CD14-positive monocyte (primary cell): ENCODE measurements around the gene MAPK13. TPM values are rescaled to one million over a fixed set of nuclear protein-coding genes. Genes with fewer than 3 reads are reported as not detected.

Experiments
- DNase-seq, 3 donors: peaks; one replicate each; pipeline ENCODE4 v3.0.0-alpha.2; 2011 to 2022
- H2AFZ ChIP-seq: 2 replicates; pipeline ENCODE4 v1.6.0; 2012; ENCODE audit warnings: mild to moderate bottlenecking, low read depth, low read length, inconsistent platforms; ENCODE audit not compliant: insufficient read depth, poor library complexity, severe bottlenecking
- H3K27ac ChIP-seq, 2 donors: 1 replicate in 1 of 2; 2 replicates in 1 of 2; pipeline ENCODE4 v1.5.1; 2012 to 2013; ENCODE audit warnings: low read length in 2 of 2, control low read depth in 1 of 2, inconsistent platforms in 1 of 2, low read depth in 1 of 2, mild to moderate bottlenecking in 1 of 2
- H3K27me3 ChIP-seq, 2 donors: one replicate each; pipeline versions ENCODE4 v1.6.0 to v1.6.1; 2011 to 2013; ENCODE audit warnings: low read length in 2 of 2; ENCODE audit not compliant: control insufficient read depth in 2 of 2, insufficient read depth in 2 of 2
- H3K36me3 ChIP-seq, 2 donors: replicated peaks in 1 of 2; 1 replicate in 1 of 2; 2 replicates in 1 of 2; pipeline versions ENCODE4 v1.5.1 to v1.6.1; 2012 to 2013; ENCODE audit warnings: low read length in 2 of 2, control low read depth in 1 of 2, inconsistent platforms in 1 of 2, mild to moderate bottlenecking in 1 of 2; ENCODE audit not compliant: insufficient read depth in 2 of 2, control insufficient read depth in 1 of 2
- H3K4me1 ChIP-seq, 2 donors: 1 replicate in 1 of 2; 2 replicates in 1 of 2; pipeline versions ENCODE4 v1.5.1 to v1.6.1; 2012 to 2013; ENCODE audit warnings: low read length in 2 of 2, control low read depth in 1 of 2, inconsistent platforms in 1 of 2, mild to moderate bottlenecking in 1 of 2, moderate library complexity in 1 of 2; ENCODE audit not compliant: insufficient read depth in 2 of 2, control insufficient read depth in 1 of 2
- H3K4me2 ChIP-seq: replicated peaks from 2 replicates; pipeline ENCODE3; 2012; ENCODE audit warnings: low read length, moderate library complexity, mild to moderate bottlenecking; ENCODE audit not compliant: poor library complexity, severe bottlenecking; ENCODE audit errors: extremely low read depth
- H3K4me3 ChIP-seq, 3 experiments: fragments of 200-600 bp in 1 of 3; sonication (generic) in 1 of 3; replicated peaks in 1 of 3; 1 replicate in 2 of 3; 2 replicates in 1 of 3; pipeline ENCODE4 v1.5.1; 2011 to 2013; ENCODE audit warnings: low read length in 3 of 3, mild to moderate bottlenecking in 3 of 3, control low read depth in 2 of 3, low read depth in 2 of 3, inconsistent platforms in 1 of 3, moderate library complexity in 1 of 3
- H3K79me2 ChIP-seq: 2 replicates; pipeline ENCODE4 v1.6.0; 2012; ENCODE audit warnings: mild to moderate bottlenecking, control low read depth, inconsistent platforms, low read length, moderate library complexity; ENCODE audit not compliant: insufficient read depth
- H3K9ac ChIP-seq: 2 replicates; pipeline ENCODE4 v1.6.0; 2017; ENCODE audit warnings: low read length, mild to moderate bottlenecking; ENCODE audit not compliant: insufficient read depth, poor library complexity, severe bottlenecking
- H3K9me3 ChIP-seq, 2 donors: replicated peaks in 1 of 2; 1 replicate in 1 of 2; 2 replicates in 1 of 2; pipeline versions ENCODE4 v1.5.1 to v1.6.1; 2012 to 2013; ENCODE audit warnings: low read length in 2 of 2, control low read depth in 1 of 2; ENCODE audit not compliant: control insufficient read depth in 1 of 2, insufficient read depth in 1 of 2
- H4K20me1 ChIP-seq: 2 replicates; pipeline ENCODE4 v1.6.0; 2012; ENCODE audit warnings: mild to moderate bottlenecking, low read length, control low read depth, moderate library complexity; ENCODE audit not compliant: insufficient read depth
- H3K27ac Mint-ChIP-seq, 7 donors: one replicate each; pipeline ENCODE4 v1.8.0; 2020; ENCODE audit warnings: mild to moderate bottlenecking in 7 of 7, mixed read lengths in 7 of 7, moderate library complexity in 6 of 7, inconsistent platforms in 2 of 7
- H3K27me3 Mint-ChIP-seq, 3 donors: one replicate each; pipeline ENCODE4 v1.8.0; 2021 to 2022; ENCODE audit warnings: low read depth in 3 of 3, mild to moderate bottlenecking in 3 of 3, mixed read lengths in 3 of 3, moderate library complexity in 3 of 3, inconsistent platforms in 1 of 3
- H3K36me3 Mint-ChIP-seq, 2 donors: one replicate each; pipeline ENCODE4 v1.8.0; 2020; ENCODE audit warnings: mixed read lengths in 2 of 2, inconsistent platforms in 1 of 2, mild to moderate bottlenecking in 1 of 2
- H3K4me1 Mint-ChIP-seq: one replicate; pipeline ENCODE4 v1.8.0; 2020; ENCODE audit warnings: mild to moderate bottlenecking, mixed read lengths
- H3K4me3 Mint-ChIP-seq, 2 donors: one replicate each; pipeline ENCODE4 v1.8.0; 2020; ENCODE audit warnings: mild to moderate bottlenecking in 2 of 2, mixed read lengths in 2 of 2, moderate library complexity in 1 of 2
- H3K9me3 Mint-ChIP-seq, 7 donors: one replicate each; pipeline ENCODE4 v1.8.0; 2020 to 2022; ENCODE audit warnings: mixed read lengths in 7 of 7, mild to moderate bottlenecking in 6 of 7, moderate library complexity in 6 of 7, inconsistent platforms in 2 of 7
- CTCF ChIP-seq: fragments of 200-600 bp; IDR thresholded peaks from one replicate; pipeline ENCODE4 v1.8.0; 2022; ENCODE audit warnings: antibody characterized with exemption, mild to moderate bottlenecking
- WGBS: methylation state at CpG from one replicate; pipeline ENCODE4 v1.1.5; 2013; ENCODE audit warnings: missing lambda C conversion rate; ENCODE audit not compliant: insufficient coverage; 5-methylcytosine and 5-hydroxymethylcytosine counted together
- intact Hi-C, 2 donors: fragments of 100-400 bp; cut with micrococcal nuclease; formaldehyde crosslinking; loops; one replicate each; pipeline versions ENCODE4 v1.15.0 to v1.15.1; 2023
- polyA plus RNA-seq, 3 donors: library from polyadenylated mRNA; depleted of rRNA in 1 of 3; unstranded in 2 of 3; stranded (reverse) in 1 of 3; fragments of 300-500 nt in 2 of 3; fragments of >200 nt in 1 of 3; fragmentation: Illumina TruSeq in 2 of 3; gene quantifications; 1 replicate in 2 of 3; 2 replicates in 1 of 3; pipeline ENCODE4 v1.2.3, GENCODE V29; 2012 to 2021

The MAPK13 gene
- polyA plus RNA-seq, 3 donors: 0.88 to 9.8 (median 2.4) TPM

GRCh38 chr6:36114798-36115408, 15.4 kb upstream of the MAPK13 start:
- H3K36me3 Mint-ChIP-seq: peaks cover 57 to 73% of the 10 kb centered on the region in 2 donors

GRCh38 chr6:36115412-36115811, 14.9 kb upstream of the MAPK13 start:
- H3K4me3 Mint-ChIP-seq: no peak overlapping the region
- no peaks in the 10 kb centered on the region for H3K27me3 Mint-ChIP-seq
- Histone ChIP-seq H3K4me3 (no peak overlapping the region), H3K27me3 (no peaks in the 10 kb centered on the region), H4K20me1 (peaks cover 60% of the 10 kb centered on the region), H3K9ac (no peak overlapping the region), H3K27ac (peak overlapping the region in 1 of 2 donors; percentile 67), H3K4me1 (peaks cover 47 to 70% of the 10 kb centered on the region in 2 donors), H3K9me3 (no peaks in the 10 kb centered on the region), H3K79me2 (peaks cover 10% of the 10 kb centered on the region), H3K36me3 (peaks cover 21 to 66% of the 10 kb centered on the region in 2 donors), H2AFZ (no peak overlapping the region), H3K4me2 (no peak overlapping the region)
- intact Hi-C loops: no loop called here
- peaks cover 0 to 2% (median 0%) of the 10 kb centered on the region in 7 donors for H3K9me3 Mint-ChIP-seq
- peaks cover 55 to 72% of the 10 kb centered on the region in 2 donors for H3K36me3 Mint-ChIP-seq
- DNase-seq: no peak
- TF ChIP-seq CTCF: no peak
- H3K4me1 Mint-ChIP-seq: peaks cover 61% of the 10 kb centered on the region
- peak overlapping the region in 5 of 7 donors; percentile 7 to 79 (median 73) for H3K27ac Mint-ChIP-seq
- 91% methylated on average over 4 of the region's 10 CpGs for WGBS

More at GRCh38 chr6:36114798-36115408, 15.4 kb upstream of the MAPK13 start:
- DNase-seq: peak in 2 of 3 donors; percentile 19 to 36
- 0% methylated on average over 4 of the region's 4 CpGs for WGBS
- Histone ChIP-seq H3K27me3 (no peaks in the 10 kb centered on the region), H3K36me3 (peaks cover 26 to 69% of the 10 kb centered on the region in 2 donors), H3K9me3 (no peaks in the 10 kb centered on the region), H3K4me1 (peaks cover 42 to 65% of the 10 kb centered on the region in 2 donors), H3K4me3 (no peak overlapping the region), H3K4me2 (no peak overlapping the region), H3K27ac (peak overlapping the region in 1 of 2 donors; percentile 67), H3K79me2 (peaks cover 10% of the 10 kb centered on the region), H2AFZ (no peak overlapping the region), H4K20me1 (peaks cover 60% of the 10 kb centered on the region), H3K9ac (no peak overlapping the region)
- TF ChIP-seq CTCF: no peak
- Mint-ChIP-seq H3K27ac (peak overlapping the region; percentile 57 to 86 (median 73)), H3K4me1 (peaks cover 55% of the 10 kb centered on the region), H3K4me3 (no peak overlapping the region), H3K27me3 (no peaks in the 10 kb centered on the region), H3K9me3 (peaks cover 0 to 2% (median 0%) of the 10 kb centered on the region in 7 donors)
- intact Hi-C loops: no loop called here
